Thoracic aorta (tissue), 2 donors: ENCODE data around the gene ADAMTS6. TPM values are rescaled to one million over a fixed set of nuclear protein-coding genes. Genes with fewer than 3 reads are reported as not detected.

Experiments used
- ATAC-seq: fragments of 150-250 bp; one replicate; pipeline ENCODE4 v1.8.0; 2017; ENCODE audit warnings: low read depth; ENCODE audit not compliant: insufficient number of reproducible peaks, low FRiP score
- DNase-seq: peaks from one replicate; pipeline ENCODE4 v3.0.0-alpha.2; 2020; ENCODE audit warnings: low spot score
- H3K27ac ChIP-seq, 2 donors: fragments of 200-600 bp; sonication (generic); 1 replicate in 1 of 2; 2 replicates in 1 of 2; pipeline ENCODE4 v1.5.1; 2016; ENCODE audit warnings: mild to moderate bottlenecking in 2 of 2, moderate library complexity in 2 of 2
- H3K27me3 ChIP-seq: fragments of 200-600 bp; sonication (generic); replicated peaks from 2 replicates; pipeline ENCODE4 v1.6.0; 2016; ENCODE audit warnings: mild to moderate bottlenecking; ENCODE audit not compliant: insufficient read depth
- H3K36me3 ChIP-seq: fragments of 200-600 bp; sonication (generic); one replicate; pipeline ENCODE4 v1.5.1; 2016
- H3K4me1 ChIP-seq, 2 donors: fragments of 200-600 bp; sonication (generic); 1 replicate in 1 of 2; 2 replicates in 1 of 2; pipeline versions ENCODE4 v1.5.1 to v1.6.0; 2016; ENCODE audit warnings: low read depth in 2 of 2, mild to moderate bottlenecking in 1 of 2; ENCODE audit not compliant: control insufficient read depth in 1 of 2
- H3K4me3 ChIP-seq: fragments of 200-600 bp; sonication (generic); 2 replicates; pipeline ENCODE4 v1.5.1; 2016; ENCODE audit warnings: mild to moderate bottlenecking
- H3K9me3 ChIP-seq: fragments of 200-600 bp; sonication (generic); 2 replicates; pipeline ENCODE4 v1.5.1; 2016
- total RNA-seq, 2 donors: library from RNA; depleted of rRNA; stranded (reverse); fragments of >200 nt; gene quantifications; one replicate each; pipeline versions ENCODE4 v1.1.0 to v1.2.3, GENCODE V29; 2016
- TF ChIP-seq, protein P1 (sequence below): fragments of 200-600 bp; sonication (generic); IDR thresholded peaks from one replicate; pipeline ENCODE4 v1.5.1; 2019; ENCODE audit warnings: antibody characterized with exemption

Gene ADAMTS6
- total RNA-seq, 2 donors from 2014 or later, result 4.9 to 11.8 TPM

GRCh38 chr5:65142016-65142415, 339.7 kb downstream of the ADAMTS6 start:
- no peaks in the 10 kb centered on the region for H3K36me3 ChIP-seq
- peaks cover 17 to 20% of the 10 kb centered on the region in 2 donors for H3K4me1 ChIP-seq
- no peak overlapping the region for H3K4me3 ChIP-seq
- DNase-seq (no peak), ATAC-seq (no peak)
- TF ChIP-seq, protein P1, sequence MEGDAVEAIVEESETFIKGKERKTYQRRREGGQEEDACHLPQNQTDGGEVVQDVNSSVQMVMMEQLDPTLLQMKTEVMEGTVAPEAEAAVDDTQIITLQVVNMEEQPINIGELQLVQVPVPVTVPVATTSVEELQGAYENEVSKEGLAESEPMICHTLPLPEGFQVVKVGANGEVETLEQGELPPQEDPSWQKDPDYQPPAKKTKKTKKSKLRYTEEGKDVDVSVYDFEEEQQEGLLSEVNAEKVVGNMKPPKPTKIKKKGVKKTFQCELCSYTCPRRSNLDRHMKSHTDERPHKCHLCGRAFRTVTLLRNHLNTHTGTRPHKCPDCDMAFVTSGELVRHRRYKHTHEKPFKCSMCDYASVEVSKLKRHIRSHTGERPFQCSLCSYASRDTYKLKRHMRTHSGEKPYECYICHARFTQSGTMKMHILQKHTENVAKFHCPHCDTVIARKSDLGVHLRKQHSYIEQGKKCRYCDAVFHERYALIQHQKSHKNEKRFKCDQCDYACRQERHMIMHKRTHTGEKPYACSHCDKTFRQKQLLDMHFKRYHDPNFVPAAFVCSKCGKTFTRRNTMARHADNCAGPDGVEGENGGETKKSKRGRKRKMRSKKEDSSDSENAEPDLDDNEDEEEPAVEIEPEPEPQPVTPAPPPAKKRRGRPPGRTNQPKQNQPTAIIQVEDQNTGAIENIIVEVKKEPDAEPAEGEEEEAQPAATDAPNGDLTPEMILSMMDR, result no peak
- no peaks in the 10 kb centered on the region for H3K9me3 ChIP-seq
- H3K27ac ChIP-seq, result no peak overlapping the region
- H3K27me3 ChIP-seq, result no peaks in the 10 kb centered on the region

GRCh38 chr5:65141493-65141892, 340.2 kb downstream of the ADAMTS6 start:
- TF ChIP-seq, protein P1, result no peak
- no peak for ATAC-seq
- H3K27ac ChIP-seq, result no peak overlapping the region

DNA sequence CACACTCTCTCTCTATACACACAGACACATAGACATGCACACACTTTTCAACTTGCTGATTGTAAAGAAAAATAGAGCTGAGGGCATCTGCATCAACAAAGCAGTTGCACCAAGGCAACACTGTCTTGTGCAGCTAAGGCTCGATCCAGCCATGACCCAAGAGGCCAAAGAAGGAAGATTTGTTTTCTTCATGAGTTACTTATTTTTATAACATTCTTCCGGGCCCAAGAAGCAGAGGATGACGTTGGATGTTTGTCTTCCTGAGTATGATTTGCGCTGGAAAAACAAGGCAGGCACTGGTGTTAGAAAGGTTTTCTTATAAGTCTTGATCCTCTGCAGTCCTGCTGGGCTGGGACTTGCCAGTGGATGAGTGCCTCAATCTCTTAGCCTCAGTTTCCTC, 344.1 kb downstream of the ADAMTS6 start:
- peak overlapping the region; percentile 33 to 56 for H3K27ac ChIP-seq
- no peaks in the 10 kb centered on the region for H3K9me3 ChIP-seq
- H3K27me3 ChIP-seq, result no peaks in the 10 kb centered on the region
- TF ChIP-seq, protein P1, result no peak
- DNase-seq (no peak), ATAC-seq (no peak)
- peaks cover 24 to 37% of the 10 kb centered on the region in 2 donors for H3K4me1 ChIP-seq
- no peak overlapping the region for H3K4me3 ChIP-seq
- H3K36me3 ChIP-seq, result no peaks in the 10 kb centered on the region

More at GRCh38 chr5:65141493-65141892, 340.2 kb downstream of the ADAMTS6 start:
- peaks cover 21 to 22% of the 10 kb centered on the region in 2 donors for H3K4me1 ChIP-seq
- no peaks in the 10 kb centered on the region for H3K27me3 ChIP-seq
- no peaks in the 10 kb centered on the region for H3K9me3 ChIP-seq
- no peak overlapping the region for H3K4me3 ChIP-seq
- no peak for DNase-seq
- no peaks in the 10 kb centered on the region for H3K36me3 ChIP-seq

DNA sequence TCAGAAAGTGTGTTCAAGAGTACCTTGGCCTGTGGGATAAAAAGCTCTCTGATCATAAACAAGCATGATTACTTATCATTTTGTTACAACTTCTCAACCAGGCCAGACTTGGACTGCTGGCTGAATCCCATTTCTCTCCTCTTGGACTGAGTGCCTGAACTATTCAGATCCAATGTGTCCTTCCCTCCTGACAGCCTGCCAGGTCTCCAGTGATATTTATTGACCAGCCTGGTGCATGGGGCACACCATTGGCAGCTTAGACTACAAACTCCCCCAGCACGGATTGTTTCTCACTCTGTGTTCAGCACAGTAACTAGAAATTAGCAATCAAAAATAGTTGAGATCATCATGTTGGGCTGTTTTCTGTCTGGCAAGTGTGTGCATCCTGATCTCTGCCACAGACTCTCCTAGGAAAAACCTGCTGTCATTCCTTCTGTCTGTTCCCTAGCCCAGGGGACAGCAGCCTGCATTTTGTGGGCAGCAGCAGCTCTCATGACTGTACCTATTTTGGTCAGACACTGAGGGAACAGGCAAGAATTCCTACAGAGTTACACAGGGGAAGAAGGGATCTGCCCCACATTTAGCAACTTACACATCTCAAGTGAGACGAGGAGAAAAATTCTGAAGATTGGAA, 348.1 kb downstream of the ADAMTS6 start:
- DNase-seq, result no peak
- Histone ChIP-seq H3K27me3 (no peaks in the 10 kb centered on the region), H3K36me3 (no peaks in the 10 kb centered on the region), H3K4me3 (no peak overlapping the region), H3K4me1 (peaks cover 15 to 35% of the 10 kb centered on the region in 2 donors), H3K27ac (peak overlapping the region; percentile 51 to 69), H3K9me3 (no peaks in the 10 kb centered on the region)
- ATAC-seq, result peak; percentile 15
- TF ChIP-seq, protein P1, result no peak

DNA sequence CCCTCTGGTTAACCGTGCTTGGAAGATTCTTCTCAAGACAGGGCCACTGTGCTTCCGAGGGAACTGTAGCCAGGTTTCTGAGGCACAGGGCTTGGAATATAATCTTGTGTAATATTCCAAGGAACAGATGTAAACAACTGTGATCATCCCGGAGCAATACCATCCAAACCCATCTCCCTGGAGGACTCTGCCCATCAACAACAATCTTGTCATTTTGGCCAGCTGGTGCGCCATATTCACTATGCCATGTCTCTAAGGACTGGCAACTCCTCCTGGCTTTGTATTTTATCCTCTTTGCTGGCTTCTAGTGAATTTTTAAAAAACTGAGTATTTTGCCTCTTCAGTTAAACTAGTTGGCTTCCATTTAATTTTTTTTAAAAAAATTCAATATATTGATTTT, 349.3 kb downstream of the ADAMTS6 start:
- Histone ChIP-seq H3K27ac (no peak overlapping the region), H3K4me3 (no peak overlapping the region), H3K4me1 (peaks cover 17 to 36% of the 10 kb centered on the region in 2 donors), H3K27me3 (no peaks in the 10 kb centered on the region), H3K36me3 (no peaks in the 10 kb centered on the region), H3K9me3 (no peaks in the 10 kb centered on the region)
- ATAC-seq, result no peak
- TF ChIP-seq, protein P1, result no peak
- DNase-seq, result no peak
